NCI-H510A (cell line): ENCODE measurements around the gene AGPAT2.

Experiments
- DNase-seq: peaks from one replicate; lab custom pipeline; 2025; lab: John Stamatoyannopoulos, UW

Gene AGPAT2

GRCh38 chr9:136700959-136701667 is 13.9 kb upstream of the AGPAT2 start:
- DNase-seq: no peak

DNA sequence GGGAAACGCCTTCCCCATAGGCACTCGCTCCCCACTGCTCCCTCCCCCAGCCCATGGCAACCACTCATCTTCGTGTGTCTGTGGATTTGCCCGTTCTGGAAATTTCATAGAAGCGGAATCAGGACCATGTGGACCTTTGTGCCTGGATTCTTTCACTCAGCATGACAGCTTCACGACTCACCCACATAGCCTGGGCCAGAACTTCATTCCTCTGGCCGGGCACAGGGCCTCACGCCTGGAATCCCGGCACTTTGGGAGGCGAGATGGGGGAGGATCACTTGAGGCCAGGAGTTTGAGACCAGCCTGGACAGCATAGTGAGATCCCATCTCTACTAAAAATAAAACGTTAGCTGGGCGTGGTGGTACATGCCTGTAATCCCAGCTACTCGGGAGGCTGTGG is 13.0 kb upstream of the AGPAT2 start:
- DNase-seq: no peak

DNA sequence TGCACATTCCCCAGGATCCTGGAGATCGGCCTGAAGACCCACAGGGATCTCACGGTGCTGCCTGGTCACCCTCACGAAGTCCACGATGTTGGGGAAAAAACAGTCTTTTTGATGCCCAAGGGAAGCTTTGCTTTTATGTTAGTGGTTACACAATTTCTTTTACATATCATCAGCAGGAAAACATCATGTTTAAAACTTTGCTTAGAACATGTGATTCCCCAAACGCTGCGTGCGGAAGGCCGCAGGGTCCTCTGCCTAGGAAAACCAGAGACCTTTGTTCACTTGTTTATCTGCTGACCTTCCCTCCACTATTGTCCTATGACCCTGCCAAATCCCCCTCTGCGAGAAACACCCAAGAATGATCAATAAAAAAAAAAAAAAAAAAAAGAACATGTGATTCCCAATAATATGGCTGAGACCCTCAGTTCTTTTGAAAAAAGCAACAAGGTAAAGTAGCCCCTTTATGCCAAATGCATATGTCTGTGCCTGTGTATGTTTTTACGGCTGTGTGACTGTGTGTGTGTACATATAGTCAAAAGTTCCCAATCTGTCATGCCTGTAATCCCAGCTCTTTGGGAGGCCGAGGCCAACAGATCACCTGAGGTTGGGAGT is 11.5 kb upstream of the AGPAT2 start:
- no peak for DNase-seq

DNA sequence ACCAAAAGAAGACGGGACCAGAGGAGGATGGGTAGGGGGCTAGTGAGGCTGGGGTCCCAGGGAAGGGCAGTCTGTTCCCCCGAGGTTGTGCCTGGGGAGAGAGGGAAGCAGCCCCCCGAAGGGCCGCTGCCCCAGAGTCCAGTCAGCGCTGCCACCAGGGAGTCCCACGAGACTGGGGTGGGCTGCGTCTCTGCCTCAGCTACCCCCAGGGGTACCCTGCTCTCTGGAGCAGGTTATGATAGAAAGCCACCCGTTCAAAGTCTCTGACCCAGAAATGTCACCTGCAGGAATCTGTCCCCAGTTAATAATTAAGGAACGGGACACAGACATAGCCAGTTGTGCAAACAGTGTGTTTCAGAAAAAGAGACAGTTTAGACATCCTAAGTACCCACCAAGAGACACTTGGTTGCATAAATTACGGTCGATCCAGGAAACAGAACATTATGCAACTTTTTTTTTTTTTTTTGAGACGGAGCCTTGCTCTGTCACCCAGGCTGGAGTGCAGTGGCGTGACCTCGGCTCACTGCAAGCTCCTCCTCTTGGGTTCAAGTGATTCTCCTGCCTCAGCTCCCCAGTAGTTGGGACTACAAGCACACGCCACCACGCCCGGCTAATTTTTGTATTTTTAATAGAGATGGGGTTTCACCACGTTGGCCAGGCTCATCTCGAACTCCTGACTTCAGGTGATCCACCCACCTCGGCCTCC is 10.7 kb upstream of the AGPAT2 start:
- DNase-seq: no peak

DNA sequence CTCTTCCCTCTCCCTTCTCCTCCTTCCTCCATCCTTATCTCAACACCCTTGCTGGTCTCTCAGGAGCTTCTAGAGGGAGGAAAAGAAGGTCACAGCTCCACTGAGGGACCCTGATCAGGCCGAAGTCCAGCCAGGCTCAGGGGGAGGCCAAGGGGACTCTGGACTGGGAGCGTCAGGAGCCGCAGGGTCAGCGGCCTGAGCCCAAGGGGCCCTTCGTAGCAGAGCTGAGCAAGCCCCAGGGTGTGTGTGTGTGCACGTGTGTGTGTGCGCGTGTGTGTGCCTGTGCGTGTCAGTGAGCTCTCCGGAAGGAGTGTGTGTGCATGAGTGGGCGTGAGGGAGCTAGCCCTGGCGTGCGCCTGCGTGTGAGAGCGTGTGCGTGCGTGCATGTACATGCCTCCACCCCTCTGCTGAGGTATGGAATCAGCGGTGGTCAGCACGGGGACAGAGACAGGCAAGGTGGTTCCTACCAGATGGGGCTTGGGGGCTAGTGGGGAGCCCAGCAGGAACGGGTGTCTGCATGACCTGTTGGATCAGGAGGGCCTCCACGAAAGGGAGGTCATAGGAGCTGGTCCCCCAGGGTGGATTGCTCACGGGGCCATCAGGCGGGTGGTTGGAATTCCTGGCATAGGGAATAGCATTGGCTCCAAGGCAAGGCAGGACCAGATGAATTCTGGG is 10.0 kb upstream of the AGPAT2 start:
- no peak for DNase-seq

DNA sequence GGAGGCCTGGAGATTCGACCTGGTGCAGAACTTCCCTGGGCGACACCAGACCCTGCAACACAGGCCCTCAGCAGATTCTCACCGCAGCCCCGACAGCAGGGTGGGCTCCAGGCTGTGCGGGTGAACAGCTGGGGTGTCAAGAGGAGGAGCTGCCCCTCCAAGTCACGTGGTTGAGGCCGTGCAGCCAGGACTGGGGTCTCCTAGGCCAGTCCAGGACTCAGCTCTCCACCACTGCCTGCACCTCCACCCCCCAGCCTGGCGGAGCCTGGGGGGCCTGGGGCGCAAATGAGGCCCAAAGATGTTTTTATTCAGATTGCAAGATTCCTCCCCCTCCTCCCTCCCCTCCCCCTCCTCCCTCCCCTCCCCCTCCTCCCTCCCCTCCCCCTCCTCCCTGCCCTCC is 9.2 kb upstream of the AGPAT2 start:
- no peak for DNase-seq

- peak; percentile 75 for DNase-seq
Observed at GRCh38 chr9:136695955-136696354, 8.7 kb upstream of the AGPAT2 start.

GRCh38 chr9:136695435-136695895 is 8.2 kb upstream of the AGPAT2 start:
- DNase-seq: peak; percentile 83

GRCh38 chr9:136694872-136695247 is 7.6 kb upstream of the AGPAT2 start:
- no peak for DNase-seq

GRCh38 chr9:136694163-136694871 is 7.1 kb upstream of the AGPAT2 start:
- DNase-seq: no peak

DNA sequence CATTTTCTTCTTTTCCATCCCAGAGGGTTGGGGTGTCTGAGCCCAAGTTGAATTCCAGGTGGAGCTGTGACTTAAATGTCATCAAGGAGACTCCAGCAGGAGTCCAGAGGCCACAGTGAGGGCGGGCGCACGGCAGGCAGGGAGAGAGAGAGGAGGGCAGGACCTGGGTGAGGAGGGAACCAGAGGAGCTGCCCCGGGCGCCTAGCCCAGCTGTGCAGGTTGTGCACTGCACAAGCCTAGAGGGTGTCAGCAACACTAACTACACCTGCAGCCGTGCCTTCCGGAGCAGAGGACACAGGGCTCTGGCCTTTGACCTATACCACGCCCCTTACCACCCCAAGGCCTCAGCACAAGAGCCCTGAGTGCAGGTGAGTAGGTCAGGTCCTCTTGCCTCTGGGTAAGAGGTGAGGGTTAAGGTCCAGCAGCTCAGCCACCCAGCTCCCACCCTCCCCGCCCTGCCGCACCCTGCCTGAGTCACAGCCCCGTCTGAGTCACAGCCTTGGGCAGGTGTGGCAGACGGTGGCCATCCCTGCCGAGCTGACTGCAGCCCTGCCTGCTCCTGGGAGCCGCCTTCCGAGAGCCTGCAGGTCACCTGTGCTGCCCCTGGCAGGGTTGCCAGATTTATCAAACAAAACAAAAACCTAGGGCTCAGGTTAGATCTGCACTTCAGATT is 6.4 kb upstream of the AGPAT2 start:
- no peak for DNase-seq

DNA sequence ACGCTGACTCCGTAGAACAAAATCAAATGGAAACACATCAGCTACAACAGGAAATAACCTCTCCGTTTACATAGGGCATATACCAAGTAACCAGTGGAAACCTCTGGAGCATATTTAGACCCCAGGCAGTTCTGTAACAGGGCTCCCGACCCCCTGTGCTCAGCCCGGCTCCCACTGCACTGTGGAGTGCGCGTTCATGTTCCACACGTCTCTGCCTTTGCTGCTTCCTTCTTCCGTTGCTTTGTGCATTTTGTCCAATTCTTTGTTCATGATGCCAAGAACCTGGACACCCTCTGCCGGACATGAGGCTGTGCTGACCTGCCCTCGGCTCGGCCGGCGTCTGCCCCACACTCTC is 5.9 kb upstream of the AGPAT2 start:
- DNase-seq: no peak

DNA sequence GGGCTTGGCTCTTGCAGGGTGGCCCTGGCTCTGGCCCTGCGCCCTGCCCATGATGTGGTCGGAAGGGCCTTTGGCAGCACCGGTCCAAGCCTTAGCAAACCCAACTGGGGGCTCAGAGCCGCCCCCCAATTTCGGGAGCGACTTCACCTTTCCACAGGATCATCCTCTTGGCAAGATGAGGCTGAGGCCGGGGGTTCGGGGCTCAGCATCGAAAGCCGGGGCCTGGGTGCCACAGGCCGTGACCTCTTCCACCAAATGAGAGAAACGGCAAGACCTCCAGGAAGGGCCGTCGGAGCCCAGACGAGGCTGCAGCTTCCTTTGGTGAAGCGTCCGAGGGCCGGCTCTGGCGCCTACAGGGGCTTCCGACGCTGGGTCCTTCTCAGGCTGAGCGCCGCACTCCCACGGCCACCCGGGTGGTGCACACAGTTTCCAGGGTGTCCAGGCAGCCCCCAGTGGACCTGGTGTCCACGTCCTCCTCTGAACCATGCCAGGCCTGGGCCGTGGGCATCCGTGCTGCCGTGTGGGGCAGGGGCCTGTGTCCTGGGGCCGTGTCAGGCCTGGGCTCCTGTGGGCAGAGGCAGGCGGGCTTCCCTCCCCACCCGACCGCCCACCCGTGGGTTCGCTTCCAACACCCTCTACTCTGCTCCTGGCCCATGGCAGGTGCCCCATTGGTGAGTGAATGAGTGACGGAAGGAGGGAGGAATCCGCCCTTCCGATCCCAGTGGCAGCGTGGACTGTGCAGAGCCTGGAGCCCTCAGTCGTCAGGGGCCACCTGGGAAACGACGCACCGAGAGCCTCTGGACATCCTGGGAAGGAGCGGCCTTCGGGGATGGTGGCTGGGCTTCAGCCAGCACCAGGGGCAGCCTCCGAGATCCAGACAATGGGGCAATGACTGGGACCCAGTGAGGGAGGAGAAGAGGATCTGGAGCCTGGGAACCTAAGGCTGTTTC is 5.2 kb upstream of the AGPAT2 start:
- no peak for DNase-seq

DNA sequence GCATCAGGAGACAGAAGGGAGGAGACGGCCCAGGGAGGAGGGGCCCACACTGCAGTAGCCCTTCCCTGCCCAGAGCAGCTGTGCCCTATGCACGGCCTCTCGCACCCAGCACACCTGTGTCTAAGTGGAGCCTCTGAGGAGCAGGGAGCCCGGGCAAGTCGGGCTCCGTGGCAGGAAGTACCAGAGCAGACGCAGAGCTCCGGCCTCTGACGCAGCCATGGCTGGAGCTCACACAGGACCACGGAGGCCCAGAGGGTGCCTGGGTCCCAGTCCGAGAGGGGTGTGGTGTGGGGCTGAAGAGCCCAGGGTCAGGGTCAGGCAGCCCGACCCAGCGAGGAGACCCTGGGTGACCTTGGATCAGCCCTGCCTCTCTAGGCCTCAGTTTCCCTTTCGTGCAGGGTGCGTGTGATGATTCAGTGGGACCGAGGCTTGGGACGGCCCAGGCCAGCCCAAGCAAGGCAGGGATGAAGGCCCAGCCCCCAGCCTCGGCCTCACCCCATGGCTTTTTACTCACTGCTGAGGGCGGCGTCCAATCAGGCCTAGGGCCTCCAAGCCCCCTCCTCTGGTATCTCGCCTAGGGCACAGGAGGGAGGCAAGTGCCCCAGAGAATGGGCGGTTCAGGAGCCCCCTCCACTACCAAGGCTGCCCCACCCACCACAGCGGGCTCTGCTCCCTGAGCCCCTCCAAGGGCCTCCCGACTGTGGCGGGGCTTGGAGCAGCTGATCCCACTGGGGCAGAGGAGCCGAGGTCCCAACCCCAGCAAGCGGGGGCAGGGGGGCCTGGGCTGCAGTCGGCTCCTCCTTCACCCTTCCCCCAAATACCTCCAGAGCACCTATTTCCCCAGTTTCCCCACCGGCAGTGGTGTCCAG is 4.3 kb upstream of the AGPAT2 start:
- DNase-seq: peak; percentile 45

- DNase-seq: no peak
Observed at GRCh38 chr9:136690806-136691261, 3.6 kb upstream of the AGPAT2 start.

DNA sequence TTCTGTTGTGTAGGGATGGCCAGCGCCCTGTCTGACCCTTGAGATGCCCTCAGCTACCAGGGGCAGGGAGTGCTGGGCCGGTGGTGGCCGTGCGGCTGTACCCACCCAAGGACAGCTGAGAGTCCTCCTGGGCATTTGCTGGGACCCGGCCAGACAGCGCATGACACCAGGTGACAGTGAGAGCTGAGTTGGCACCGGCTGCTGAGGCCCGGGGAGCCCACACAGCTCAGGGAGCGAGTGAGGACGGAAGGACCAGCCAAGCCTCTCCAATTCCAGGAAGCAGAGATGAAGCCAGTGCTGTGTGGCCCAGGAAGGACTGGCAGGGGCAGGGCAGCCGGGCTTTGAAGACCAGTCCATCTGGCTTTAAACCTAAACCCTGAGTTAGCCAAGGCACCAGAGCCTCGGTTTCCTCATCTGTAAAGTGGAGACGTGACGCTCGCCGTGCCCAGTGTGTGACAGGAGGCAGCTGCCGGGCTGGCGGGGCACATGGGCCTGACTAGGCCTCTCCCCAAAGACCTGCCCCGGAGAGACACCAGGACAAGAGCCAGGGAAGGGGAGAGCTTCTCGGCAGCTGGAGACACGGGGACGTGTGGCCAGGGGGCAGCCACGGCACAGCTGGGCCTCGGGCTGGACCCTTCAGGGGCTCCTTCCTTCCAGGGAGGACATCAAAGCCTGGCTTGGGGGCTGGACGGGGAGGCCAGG is 3.0 kb upstream of the AGPAT2 start:
- no peak for DNase-seq

- DNase-seq: no peak
Observed at GRCh38 chr9:136689108-136689460, 1.8 kb upstream of the AGPAT2 start.

DNA sequence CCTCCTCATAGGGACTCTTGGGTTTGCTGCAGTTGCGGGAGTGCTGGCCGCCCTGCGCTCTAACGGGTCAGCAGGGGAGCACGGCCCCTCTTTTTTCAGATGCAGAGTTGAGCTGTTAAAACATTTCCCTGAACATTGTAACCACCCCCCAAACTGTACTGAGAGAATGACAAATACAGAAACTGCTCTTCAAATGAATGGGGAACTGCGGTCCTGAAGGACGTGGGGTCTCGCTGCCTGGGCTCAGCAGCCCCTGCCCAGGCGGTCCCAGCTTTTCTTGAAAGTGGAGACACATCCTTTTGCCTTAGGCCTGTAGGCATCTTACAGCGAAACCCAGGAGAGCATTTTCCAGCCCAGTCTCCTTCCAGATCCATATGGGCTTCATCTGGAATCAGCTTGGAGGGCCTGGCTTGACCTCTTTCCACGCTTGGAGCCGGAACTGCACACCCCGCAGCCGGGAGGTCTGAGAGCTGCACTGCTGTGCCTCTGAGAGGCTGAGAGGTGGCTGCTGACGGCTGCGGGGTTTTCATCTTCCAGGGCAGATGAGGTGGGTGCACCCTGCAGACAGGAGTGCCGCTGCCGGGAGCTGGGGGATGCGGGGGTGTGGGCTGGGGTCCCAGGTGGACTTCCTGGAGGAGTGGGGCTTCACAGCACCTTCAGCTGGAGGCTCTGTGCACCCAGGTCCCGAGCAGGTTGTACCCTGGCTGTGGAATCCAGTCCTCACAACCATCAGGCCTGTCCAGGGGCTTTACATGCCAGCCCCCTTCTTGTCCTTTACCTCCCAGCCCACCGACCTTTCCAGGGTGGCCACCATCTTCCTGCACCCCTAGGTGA is 1.2 kb upstream of the AGPAT2 start:
- DNase-seq: no peak
